HepG2 (cell line): ENCODE results near the gene VPS26A. TPM values are rescaled to one million over a fixed set of nuclear protein-coding genes. Genes with fewer than 3 reads are reported as not detected.

Experiments used
- ATAC-seq: fragments of 200-7000 bp; cut with Tn5 transposase; 3 replicates; pipeline ENCODE4 v1.9.1; 2020; ENCODE audit warnings: mild to moderate bottlenecking, moderate library complexity
- BruUV-seq: library from RNA; stranded (reverse); fragments of 400-500 nt; replicated peaks from 2 replicates; lab custom pipeline; 2021; lab: Mats Ljungman, UMichigan
- CTCF ChIA-PET: fragments of 300-600 bp; formaldehyde crosslinking; extraction: SDS; loops from one replicate; lab custom pipeline; 2021; ENCODE audit warnings: low total read pairs, inconsistent platforms, low intra/inter-chr PET ratio; lab: Yijun Ruan, JAX
- POLR2A ChIA-PET: fragments of 350-600 bp; sonication (Branson Sonifier 250); formaldehyde crosslinking; loops from one replicate; lab custom pipeline; 2020; ENCODE audit warnings: antibody characterized with exemption, inconsistent platforms; lab: Yijun Ruan, JAX
- DNase-seq: peaks from one replicate; pipeline ENCODE4 v3.0.0-alpha.2; 2015; ENCODE audit warnings: low spot score
- FAIRE-seq: peaks from 3 replicates; lab custom pipeline; 2011; peaks lifted over from hg19 to GRCh38; lab: Jason Lieb, UNC
- H2AFZ ChIP-seq: one replicate; pipeline ENCODE4 v1.6.1; 2011; ENCODE audit warnings: low read length, inconsistent platforms
- H3K27ac ChIP-seq: fragments of 300-600 bp; 3 replicates; pipeline ENCODE4 v1.8.0; 2011; ENCODE audit warnings: mixed run types, mild to moderate bottlenecking, mixed read lengths, low read length, inconsistent platforms; ENCODE audit not compliant: insufficient read depth; ENCODE audit errors: extremely low read length
- H3K27me3 ChIP-seq, 2 experiments: fragments of 200-600 bp in 1 of 2; 2 replicates in 1 of 2; 3 replicates in 1 of 2; pipeline versions ENCODE4 v1.6.0 to v1.8.0; 2011; ENCODE audit warnings: low read length in 2 of 2, mild to moderate bottlenecking in 2 of 2, moderate library complexity in 2 of 2, inconsistent platforms in 1 of 2; ENCODE audit not compliant: insufficient read depth in 2 of 2, control insufficient read depth in 1 of 2
- H3K36me3 ChIP-seq, 2 experiments: fragments of 200-600 bp in 1 of 2; replicated peaks in 1 of 2; 2 replicates in 1 of 2; 3 replicates in 1 of 2; pipeline versions ENCODE4 v1.5.1 to v1.8.0; 2011; ENCODE audit warnings: low read length in 2 of 2, inconsistent platforms in 1 of 2; ENCODE audit not compliant: insufficient read depth in 2 of 2, control insufficient read depth in 1 of 2
- H3K4me1 ChIP-seq: 2 replicates; pipeline ENCODE4 v1.5.1; 2012; ENCODE audit warnings: low read length, inconsistent platforms; ENCODE audit not compliant: insufficient read depth
- H3K4me2 ChIP-seq: 2 replicates; pipeline ENCODE4 v1.6.0; 2011; ENCODE audit warnings: low read depth, low read length, inconsistent platforms
- H3K4me3 ChIP-seq, 3 experiments: fragments of 200-600 bp in 1 of 3; sonication (generic), shearing (Covaris generic) in 1 of 3; replicated peaks in 1 of 3; 2 replicates each; pipeline ENCODE4 v1.5.1; 2011 to 2016; ENCODE audit warnings: low read length in 3 of 3, inconsistent platforms in 2 of 3, low read depth in 2 of 3, mild to moderate bottlenecking in 2 of 3, control low read depth in 1 of 3, mixed read lengths in 1 of 3; ENCODE audit not compliant: insufficient read depth in 1 of 3
- H3K79me2 ChIP-seq: one replicate; pipeline ENCODE4 v1.6.1; 2011; ENCODE audit warnings: low read length, inconsistent platforms; ENCODE audit not compliant: insufficient read depth
- H3K9ac ChIP-seq: 2 replicates; pipeline ENCODE4 v1.6.0; 2011; ENCODE audit warnings: mild to moderate bottlenecking, low read depth, low read length, inconsistent platforms; ENCODE audit not compliant: insufficient read depth
- H3K9me3 ChIP-seq: 2 replicates; pipeline ENCODE4 v1.5.1; 2012; ENCODE audit warnings: mild to moderate bottlenecking, low read length
- H4K20me1 ChIP-seq: 2 replicates; pipeline ENCODE4 v1.6.0; 2011; ENCODE audit warnings: inconsistent platforms, mild to moderate bottlenecking, low read length, moderate library complexity; ENCODE audit not compliant: insufficient read depth
- ADNP ChIP-seq: sonication (generic); formaldehyde crosslinking; IDR thresholded peaks from 2 replicates; pipeline ENCODE4 v1.4.0; 2020; ENCODE audit warnings: missing genetic modification reagents
- AHDC1 ChIP-seq: sonication (generic); formaldehyde crosslinking; IDR thresholded peaks from 2 replicates; pipeline ENCODE4 v1.5.1; 2020; ENCODE audit warnings: mild to moderate bottlenecking, missing genetic modification reagents, borderline replicate concordance
- CEBPG ChIP-seq: IDR thresholded peaks from 2 replicates; pipeline ENCODE4 v1.6.1; 2016
- MLLT10 ChIP-seq: sonication (generic); formaldehyde crosslinking; IDR thresholded peaks from 2 replicates; pipeline ENCODE4 v1.4.0; 2020; ENCODE audit warnings: missing genetic modification reagents
- PAF1 ChIP-seq: IDR thresholded peaks from 2 replicates; pipeline ENCODE4 v1.6.1; 2016; ENCODE audit warnings: missing genetic modification reagents, missing compliant biosample characterization
- SALL1 ChIP-seq: sonication (generic); formaldehyde crosslinking; IDR thresholded peaks from 2 replicates; pipeline ENCODE4 v1.8.0; 2022; ENCODE audit warnings: mild to moderate bottlenecking, missing genetic modification reagents
- SAP130 ChIP-seq: IDR thresholded peaks from 2 replicates; pipeline ENCODE4 v1.6.1; 2016; ENCODE audit warnings: low read depth
- ZBTB38 ChIP-seq: sonication (generic); formaldehyde crosslinking; IDR thresholded peaks from 2 replicates; pipeline ENCODE4 v1.5.1; 2020; ENCODE audit warnings: mild to moderate bottlenecking, missing genetic modification reagents
- ZBTB39 ChIP-seq: sonication (generic); formaldehyde crosslinking; IDR thresholded peaks from 2 replicates; pipeline ENCODE4 v1.5.0; 2020; ENCODE audit warnings: missing genetic modification reagents
- ZNF460 ChIP-seq: sonication (generic); formaldehyde crosslinking; IDR thresholded peaks from 2 replicates; pipeline ENCODE4 v1.5.1; 2020; ENCODE audit warnings: missing genetic modification reagents, mild to moderate bottlenecking, borderline replicate concordance
- ZNF546 ChIP-seq: sonication (generic); formaldehyde crosslinking; conservative IDR thresholded peaks from 2 replicates; pipeline ENCODE4 v1.8.1; 2023; ENCODE audit warnings: mild to moderate bottlenecking, missing genetic modification reagents
- ZXDC ChIP-seq: sonication (generic); formaldehyde crosslinking; IDR thresholded peaks from 2 replicates; pipeline ENCODE4 v1.5.0; 2020; ENCODE audit warnings: mild to moderate bottlenecking, missing genetic modification reagents
- WGBS: methylation state at CpG from one replicate; pipeline ENCODE4 v1.1.6; 2017; ENCODE audit warnings: low lambda C conversion rate; 5-methylcytosine and 5-hydroxymethylcytosine counted together
- in situ Hi-C: cut with HindIII; loops from 2 replicates; pipeline ENCODE4 v1.10.0; 2017; ENCODE audit warnings: low pct_unique_long_range_greater_than_20kb; ENCODE audit not compliant: extremely low pct_ligation_motif_present
- intact Hi-C: fragments of 100-400 bp; cut with micrococcal nuclease; formaldehyde crosslinking; loops from one replicate; pipeline ENCODE4 v1.10.0; 2022; ENCODE audit not compliant: unreplicated experiment
- polyA plus RNA-seq, 8 experiments: library from polyadenylated mRNA; depleted of rRNA in 3 of 8; stranded (reverse) in 7 of 8; unstranded in 1 of 8; fragments of >200 nt; fragmentation: Illumina TruSeq in 4 of 8; extraction: Trizol in 4 of 8; gene quantifications; 2 replicates each; pipeline versions ENCODE4 v1.2.1 to v1.2.3, GENCODE V29; 2011 to 2016; ENCODE audit warnings: low read depth in 4 of 8, missing spikeins in 1 of 8, mixed read lengths in 1 of 8; ENCODE audit not compliant: insufficient read depth in 1 of 8
- total RNA-seq, 5 experiments: library from RNA; depleted of rRNA; stranded (reverse); fragments of >200 nt; fragmentation: Illumina TruSeq; extraction: Trizol; gene quantifications; 2 replicates each; pipeline ENCODE4 v1.2.3, GENCODE V29; 2016; ENCODE audit warnings: low read depth in 1 of 5

The VPS26A gene
- total and polyA plus RNA-seq, 2 of the 13 experiments (the other 11 are each of a cell fraction or from before 2014, with no cell fraction given): 12.9 to 32.6 TPM

GRCh38 chr10:69176823-69177222 is 52.8 kb downstream of the VPS26A start (continued):
- TF ChIP-seq AHDC1 (CRISPR knock-in tag) (no peak), SALL1 (no peak), MLLT10 (CRISPR knock-in tag) (no peak), SAP130 (CRISPR knock-in tag) (no peak)

GRCh38 chr10:69179089-69179742 is 55.2 kb downstream of the VPS26A start:
- peaks cover 35% of the 10 kb centered on the region for H3K4me1 ChIP-seq
- H3K79me2 ChIP-seq: peaks cover 48% of the 10 kb centered on the region
- peaks cover 5 to 12% of the 10 kb centered on the region in 2 experiments; a peak in 3 of 5 replicates for H3K36me3 ChIP-seq
- BruUV-seq: TSS peak; percentile 94
- H4K20me1 ChIP-seq: no peaks in the 10 kb centered on the region
- ChIA-PET CTCF (no interaction called here), POLR2A (interaction anchor here (1.1 to 1.4 kb wide), 3 partner anchors 13 to 50 kb away, joined by 3 to 4 read pairs (median 3); partner anchors contain the start of gene HKDC1)
- 23% methylated on average over 21 of the region's 21 CpGs for WGBS
- peak overlapping the region; percentile 98 for H3K27ac ChIP-seq
- H3K27me3 ChIP-seq: no peaks in the 10 kb centered on the region; a peak in 1 of 5 replicates
- FAIRE-seq (no peak), DNase-seq (no peak), ATAC-seq (peak; percentile 57)
- peak overlapping the region; percentile 99 for H3K9ac ChIP-seq
- intact Hi-C loops: loop anchor here (5.0 to 10.0 kb wide), 2 partner anchors 54 to 192 kb away; partner anchors contain the start of genes KIFBP and VPS26A
- in situ Hi-C loops: no loop called here
- peak overlapping the region; percentile 98 for H3K4me2 ChIP-seq
- H3K9me3 ChIP-seq: no peaks in the 10 kb centered on the region
- H3K4me3 ChIP-seq: peak overlapping the region; percentile 79 to 93 (median 87)
- H2AFZ ChIP-seq: peak overlapping the region; percentile 95
- TF ChIP-seq ZXDC (CRISPR knock-in tag) (no peak), CEBPG (CRISPR knock-in tag) (peak; percentile 56; the same call in 1 of the 2 replicates), ZBTB39 (CRISPR knock-in tag) (no peak), PAF1 (CRISPR knock-in tag) (no peak), ZBTB38 (CRISPR knock-in tag) (no peak), ZNF546 (CRISPR knock-in tag) (no peak), ADNP (CRISPR knock-in tag) (0 out of 2 replicates have a peak, but pooled peaks have one; percentile 60), ZNF460 (CRISPR knock-in tag) (peak; percentile 79)
